Right atrium auricular region (tissue), 2 donors: ENCODE results near the gene PCSK5. TPM values are rescaled to one million over a fixed set of nuclear protein-coding genes. Genes with fewer than 3 reads are reported as not detected.

Experiments
- DNase-seq: peaks from one replicate; pipeline ENCODE4 v3.0.0-alpha.2; 2019; ENCODE audit warnings: low spot score
- H3K27ac ChIP-seq, 2 donors: fragments of 200-600 bp; sonication (generic); 1 replicate in 1 of 2; 2 replicates in 1 of 2; pipeline ENCODE4 v1.5.1; 2016 to 2019
- H3K27me3 ChIP-seq, 2 donors: fragments of 200-600 bp; sonication (generic); one replicate each; pipeline versions ENCODE4 v1.5.1 to v1.6.0; 2017 to 2019
- H3K36me3 ChIP-seq: fragments of 200-600 bp; sonication (generic); one replicate; pipeline ENCODE4 v1.5.1; 2016
- H3K4me1 ChIP-seq, 2 donors: fragments of 200-600 bp; sonication (generic); one replicate each; pipeline versions ENCODE4 v1.5.1 to v1.6.0; 2017 to 2019
- H3K4me3 ChIP-seq, 2 donors: fragments of 200-600 bp; sonication (generic); 1 replicate in 1 of 2; 2 replicates in 1 of 2; pipeline ENCODE4 v1.5.1; 2017 to 2019; ENCODE audit warnings: mild to moderate bottlenecking in 1 of 2, moderate library complexity in 1 of 2
- H3K9me3 ChIP-seq, 2 donors: fragments of 200-600 bp; sonication (generic); one replicate each; pipeline ENCODE4 v1.5.1; 2019
- CTCF ChIP-seq, 2 donors: fragments of 200-600 bp; sonication (generic); IDR thresholded peaks; one replicate each; pipeline ENCODE4 v1.5.1; 2019; ENCODE audit warnings: antibody characterized with exemption in 2 of 2
- total RNA-seq, 2 donors: library from RNA; depleted of rRNA; stranded (reverse); fragments of >200 nt; gene quantifications; one replicate each; pipeline ENCODE4 v1.1.0, GENCODE V29; 2016

PCSK5 gene
- total RNA-seq, 2 donors from 2014 or later = 5.3 to 6.5 TPM

GRCh38 chr9:75910731-75911130, 20.3 kb downstream of the PCSK5 start:
- no peak for TF ChIP-seq CTCF (IDR thresholded peaks at IDR 0.05)

GRCh38 chr9:75911390-75911789, 20.9 kb downstream of the PCSK5 start:
- no peak for DNase-seq
- TF ChIP-seq CTCF (IDR thresholded peaks at IDR 0.05) = no peak
- Histone ChIP-seq H3K4me3 (no peak overlapping the region), H3K27me3 (no peaks in the 10 kb centered on the region), H3K4me1 (no peaks in the 10 kb centered on the region), H3K9me3 (no peaks in the 10 kb centered on the region), H3K36me3 (no peaks in the 10 kb centered on the region), H3K27ac (no peak overlapping the region)

More at GRCh38 chr9:75910731-75911130, 20.3 kb downstream of the PCSK5 start:
- no peaks in the 10 kb centered on the region for H3K27me3 ChIP-seq
- no peak overlapping the region for H3K4me3 ChIP-seq
- no peaks in the 10 kb centered on the region for H3K4me1 ChIP-seq
- H3K27ac ChIP-seq = no peak overlapping the region
- no peak for DNase-seq
- H3K9me3 ChIP-seq = no peaks in the 10 kb centered on the region
- H3K36me3 ChIP-seq = no peaks in the 10 kb centered on the region

GRCh38 chr9:75912951-75913350, 22.5 kb downstream of the PCSK5 start:
- no peak for TF ChIP-seq CTCF (IDR thresholded peaks at IDR 0.05)
- DNase-seq = no peak
- Histone ChIP-seq H3K36me3 (no peaks in the 10 kb centered on the region), H3K4me1 (no peaks in the 10 kb centered on the region), H3K27ac (no peak overlapping the region), H3K4me3 (no peak overlapping the region), H3K9me3 (no peaks in the 10 kb centered on the region), H3K27me3 (no peaks in the 10 kb centered on the region)

- no peaks in the 10 kb centered on the region for H3K27me3 ChIP-seq
These were observed 23.5 kb downstream of the PCSK5 start for GRCh38 chr9:75914002-75914401.

GRCh38 chr9:75914883-75915452, 24.5 kb downstream of the PCSK5 start:
- H3K27me3 ChIP-seq = no peaks in the 10 kb centered on the region
- H3K4me1 ChIP-seq = no peaks in the 10 kb centered on the region
- no peaks in the 10 kb centered on the region for H3K9me3 ChIP-seq
- TF ChIP-seq CTCF (IDR thresholded peaks at IDR 0.05) = no peak
- H3K36me3 ChIP-seq = no peaks in the 10 kb centered on the region
- DNase-seq = no peak
- H3K4me3 ChIP-seq = no peak overlapping the region
- H3K27ac ChIP-seq = no peak overlapping the region

More at GRCh38 chr9:75914002-75914401, 23.5 kb downstream of the PCSK5 start:
- DNase-seq = no peak
- Histone ChIP-seq H3K4me3 (no peak overlapping the region), H3K27ac (no peak overlapping the region), H3K36me3 (no peaks in the 10 kb centered on the region), H3K4me1 (no peaks in the 10 kb centered on the region), H3K9me3 (no peaks in the 10 kb centered on the region)
- no peak for TF ChIP-seq CTCF (IDR thresholded peaks at IDR 0.05)

GRCh38 chr9:75918154-75918553, 27.7 kb downstream of the PCSK5 start:
- no peak overlapping the region for H3K27ac ChIP-seq
- no peak overlapping the region for H3K4me3 ChIP-seq
- no peaks in the 10 kb centered on the region for H3K9me3 ChIP-seq
- TF ChIP-seq CTCF (IDR thresholded peaks at IDR 0.05) = no peak
- no peaks in the 10 kb centered on the region for H3K27me3 ChIP-seq
- DNase-seq = no peak
- H3K36me3 ChIP-seq = no peaks in the 10 kb centered on the region
- H3K4me1 ChIP-seq = no peaks in the 10 kb centered on the region
